Fibroblast of skin of right quadriceps (primary cell): ENCODE measurements around the gene ETFBKMT.

Source experiments
- DNase-seq: peaks from one replicate; pipeline ENCODE4 v3.0.0-alpha.2; 2013

The ETFBKMT gene

GRCh38 chr12:31659087-31659942 lies at the start of gene ETFBKMT:
TSS of gene ETFBKMT (plus strand) at chr12:31659688. CDS start at chr12:31661954, 2,266 bp downstream.
- peak; percentile 84 for DNase-seq

- no peak for DNase-seq
Observed at GRCh38 chr12:31612819-31613218, 46.7 kb upstream of the ETFBKMT start.

GRCh38 chr12:31618228-31619025 lies 41.1 kb upstream of the ETFBKMT start:
- no peak for DNase-seq

GRCh38 chr12:31620311-31620710 lies 39.2 kb upstream of the ETFBKMT start:
- DNase-seq = peak; percentile 5

GRCh38 chr12:31622038-31622437 lies 37.5 kb upstream of the ETFBKMT start:
- DNase-seq = no peak

GRCh38 chr12:31626270-31626995 lies 33.1 kb upstream of the ETFBKMT start:
- no peak for DNase-seq

- no peak for DNase-seq
Observed at GRCh38 chr12:31627456-31628054, 31.9 kb upstream of the ETFBKMT start.

- DNase-seq = peak; percentile 55
Observed at GRCh38 chr12:31629756-31630732, 29.4 kb upstream of the ETFBKMT start.

GRCh38 chr12:31631023-31631724 lies 28.3 kb upstream of the ETFBKMT start:
- no peak for DNase-seq

- DNase-seq = no peak
Observed at GRCh38 chr12:31631809-31632208, 27.7 kb upstream of the ETFBKMT start.

GRCh38 chr12:31633464-31633863 lies 26.0 kb upstream of the ETFBKMT start:
- DNase-seq = no peak

- DNase-seq = no peak
Observed at GRCh38 chr12:31634620-31635019, 24.9 kb upstream of the ETFBKMT start.

- no peak for DNase-seq
Observed at GRCh38 chr12:31641509-31642090, 17.9 kb upstream of the ETFBKMT start.

GRCh38 chr12:31644536-31644935 lies 15.0 kb upstream of the ETFBKMT start:
- no peak for DNase-seq

- no peak for DNase-seq
Observed at GRCh38 chr12:31645924-31646323, 13.6 kb upstream of the ETFBKMT start.

- DNase-seq = no peak
Observed at GRCh38 chr12:31647086-31647491, 12.4 kb upstream of the ETFBKMT start.

- DNase-seq = no peak
Observed at GRCh38 chr12:31650918-31651317, 8.6 kb upstream of the ETFBKMT start.

GRCh38 chr12:31651893-31652521 lies 7.5 kb upstream of the ETFBKMT start:
- peak; percentile 28 for DNase-seq

- no peak for DNase-seq
Observed at GRCh38 chr12:31655208-31655607, 4.3 kb upstream of the ETFBKMT start.

GRCh38 chr12:31655792-31656191 lies 3.7 kb upstream of the ETFBKMT start:
- no peak for DNase-seq
